Measurements from ENCODE around the gene DTNB.

GRCh38 chr2:25714740-25715139 is 41.4 kb upstream of the DTNB start:
- TF ChIP-seq CTCF (IDR thresholded peaks at IDR 0.05; ENCODE audit: low read depth, low read length) (peak; percentile 34), EZH2phosphoT487 (IDR thresholded peaks at IDR 0.05; ENCODE audit: low read depth) (no peak)
